ENCODE data around the gene SCTR.
A peak's percentile ranks its signal among the peaks of the same experiment; 100 is the strongest.

Gene SCTR

DNA sequence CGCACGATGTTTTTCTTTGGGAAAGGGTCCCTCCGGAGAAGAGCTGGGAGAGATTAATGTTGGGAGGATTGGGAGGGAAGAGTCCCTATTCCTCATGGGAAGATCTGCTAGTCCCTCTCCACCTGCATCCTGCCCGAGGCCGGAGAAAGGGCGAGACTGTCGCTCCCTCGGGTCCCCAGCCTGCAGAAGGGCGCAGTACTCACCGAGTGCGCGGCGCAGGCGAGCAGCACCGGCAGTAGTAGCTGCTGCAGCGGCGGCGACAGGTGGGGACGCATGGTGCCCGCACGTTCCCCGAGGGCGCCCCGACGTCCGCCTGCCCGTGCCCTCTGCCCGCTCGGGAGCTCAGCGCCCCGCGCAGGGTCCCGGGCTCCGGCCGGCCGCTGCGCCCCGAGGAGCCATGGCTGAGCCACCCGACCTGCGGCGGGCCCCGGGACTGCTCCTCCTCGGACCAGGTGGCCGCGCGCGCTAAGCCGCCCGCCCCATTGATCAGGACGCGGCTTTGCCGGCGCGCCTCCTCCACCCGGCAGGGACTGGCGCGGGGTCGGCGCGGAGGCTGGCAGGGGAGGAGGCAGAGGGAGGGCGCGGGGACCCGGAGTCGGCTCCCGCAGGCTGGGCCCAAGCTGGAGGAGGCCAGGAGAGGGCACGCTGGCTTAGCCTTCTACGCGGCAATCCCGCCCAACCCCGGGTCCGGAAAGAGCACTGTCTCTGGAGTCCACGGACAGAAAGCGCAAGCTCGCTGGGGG, at the start of gene SCTR:
Gene SCTR, minus strand, starts transcription at position 532 of the 743 bp plus-strand sequence. Its CDS starts 257 bp downstream, at position 275.
- no peak for DNase-seq

DNA sequence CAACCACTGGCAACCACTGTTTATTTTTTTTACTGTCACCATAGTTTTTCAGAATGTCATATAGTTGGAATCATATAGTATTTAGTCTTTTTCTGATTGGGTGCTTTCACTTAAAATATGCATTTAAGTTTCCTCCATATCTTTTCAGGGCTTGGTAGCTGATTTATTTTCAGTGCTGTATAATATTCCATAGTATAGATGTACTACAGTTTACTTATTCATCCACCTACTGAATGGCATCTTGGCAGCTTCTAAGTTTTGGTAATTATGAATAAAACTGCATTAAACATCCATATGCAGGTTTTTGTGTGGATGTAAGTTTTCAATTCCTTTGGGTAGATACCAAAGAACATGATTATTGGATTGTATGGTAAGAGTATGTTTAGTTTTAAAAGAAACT, 43.0 kb upstream of the SCTR start:
- no peak for DNase-seq

DNA sequence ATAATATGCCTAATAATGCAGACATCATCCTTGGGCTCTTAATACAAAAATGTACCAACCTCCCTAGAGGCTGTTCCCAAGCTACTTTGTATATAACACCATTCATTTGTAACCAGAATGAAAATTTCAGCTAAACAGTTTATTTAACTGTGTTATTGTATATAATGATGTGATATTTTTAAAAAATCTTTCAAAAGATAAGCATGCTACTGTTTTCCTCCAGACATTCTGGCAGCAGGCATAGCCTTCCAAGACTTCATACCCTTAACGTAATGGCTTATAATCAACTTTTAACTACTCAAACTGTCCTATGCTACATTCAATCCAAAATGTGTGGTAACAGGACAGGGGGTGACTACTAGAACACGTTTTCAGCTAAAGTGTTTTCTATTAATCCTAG, 41.2 kb upstream of the SCTR start:
- no peak for DNase-seq

DNA sequence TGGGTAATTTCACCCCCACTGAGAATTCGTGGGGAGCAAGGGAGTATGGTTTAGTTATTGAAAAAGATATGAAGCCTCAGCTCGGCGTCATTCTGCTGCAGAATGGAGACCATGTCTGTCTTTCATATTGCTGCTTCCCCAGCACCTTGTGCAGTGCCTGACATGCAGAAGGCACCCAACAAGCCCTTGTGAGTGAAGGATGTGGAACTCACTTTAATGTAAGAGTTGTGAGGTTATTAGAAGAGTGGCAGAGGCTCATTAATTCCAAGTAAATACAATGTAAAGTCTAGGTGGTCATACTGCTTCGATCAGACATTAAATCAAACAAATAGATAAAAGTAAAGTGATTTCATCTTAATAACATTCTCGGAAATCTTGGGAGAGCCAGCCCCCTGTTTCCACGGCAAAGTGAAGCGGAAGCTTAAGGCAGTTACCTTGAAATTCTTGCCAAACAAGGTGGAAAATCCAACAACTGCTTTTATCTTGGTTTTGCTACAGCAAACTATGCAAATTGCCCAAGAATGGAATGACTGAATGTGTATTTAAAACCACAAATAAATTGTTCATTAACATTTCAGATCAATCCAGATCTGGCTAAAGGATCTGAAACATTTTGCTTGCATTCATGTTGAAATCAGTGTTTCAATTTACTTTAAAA, 29.5 kb upstream of the SCTR start:
- no peak for DNase-seq

DNA sequence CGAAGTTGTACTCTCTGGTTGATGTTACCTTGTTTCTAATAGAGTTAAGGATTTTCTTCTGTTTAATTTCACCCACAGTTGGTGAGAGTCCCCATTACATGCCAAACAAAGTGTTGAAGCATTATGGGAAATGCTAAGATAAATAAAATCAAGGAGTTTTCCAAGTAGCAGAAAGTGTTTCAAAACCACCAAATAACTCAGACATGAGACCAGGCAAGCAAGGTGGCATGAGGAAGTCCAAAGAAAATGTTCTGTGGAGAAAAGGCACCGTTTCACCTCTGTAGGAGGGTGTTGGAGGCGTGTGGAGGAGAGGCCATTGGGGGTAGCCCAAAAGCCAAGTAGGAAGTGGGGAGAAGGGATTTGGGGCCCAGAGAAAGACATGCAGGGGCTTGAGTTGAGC, 28.6 kb upstream of the SCTR start:
- DNase-seq, result no peak

DNA sequence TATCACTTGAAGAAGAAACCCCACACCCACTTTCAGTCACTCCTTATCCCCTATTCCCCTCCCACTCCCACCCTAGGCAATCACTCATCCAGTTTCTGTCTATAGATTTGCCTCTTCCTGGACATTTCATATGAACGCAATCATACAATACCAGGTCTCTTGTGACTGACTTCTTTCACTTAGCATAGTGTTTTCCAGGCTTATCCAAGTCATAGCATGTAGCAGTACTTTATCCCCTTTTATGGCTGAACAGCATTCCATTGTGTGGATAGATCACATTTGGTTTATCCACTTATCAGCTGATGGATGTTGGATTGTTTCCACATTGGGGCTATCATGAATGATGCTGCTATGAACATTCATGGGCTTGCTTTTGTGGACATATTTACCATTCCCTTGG, 26.6 kb upstream of the SCTR start:
- no peak for DNase-seq

DNA sequence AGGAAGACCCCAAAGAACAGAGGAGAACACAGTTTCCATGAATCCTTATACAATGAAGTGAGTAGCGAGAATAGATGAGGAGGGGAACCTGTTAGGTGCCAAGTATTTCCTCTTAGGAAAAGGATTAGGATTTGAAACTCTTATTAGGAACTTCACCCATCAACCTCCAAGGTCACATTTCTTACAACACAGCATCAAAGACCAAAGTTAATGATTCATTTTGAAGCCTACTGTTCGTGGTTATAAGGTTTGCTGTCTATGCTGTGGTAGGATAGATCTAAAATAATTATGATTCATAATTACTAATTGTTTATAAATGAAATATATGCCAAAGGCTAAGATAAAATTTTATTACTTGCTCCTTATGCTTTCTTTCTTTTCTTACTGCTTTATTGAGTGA, 26.1 kb upstream of the SCTR start:
- no peak for DNase-seq

DNA sequence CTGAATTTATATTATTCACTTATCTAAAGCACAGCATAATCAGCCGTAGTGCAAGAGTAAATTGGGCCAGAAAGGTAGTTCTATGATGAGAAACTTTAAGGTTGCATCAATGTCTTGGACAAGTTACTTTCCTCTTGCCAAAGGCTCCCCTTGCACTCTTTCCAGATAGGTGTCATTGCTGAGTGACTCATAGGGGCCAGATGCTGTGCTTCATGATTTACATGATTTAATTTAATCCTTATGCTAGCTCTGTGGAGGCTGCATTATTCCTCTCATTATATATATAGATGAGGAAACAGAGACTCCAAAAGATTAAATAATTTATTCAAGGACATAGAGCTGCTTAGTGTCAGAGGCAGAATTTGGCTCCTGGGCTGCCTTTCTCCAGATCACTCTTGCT, 25.0 kb upstream of the SCTR start:
- DNase-seq, result peak; percentile 16

DNA sequence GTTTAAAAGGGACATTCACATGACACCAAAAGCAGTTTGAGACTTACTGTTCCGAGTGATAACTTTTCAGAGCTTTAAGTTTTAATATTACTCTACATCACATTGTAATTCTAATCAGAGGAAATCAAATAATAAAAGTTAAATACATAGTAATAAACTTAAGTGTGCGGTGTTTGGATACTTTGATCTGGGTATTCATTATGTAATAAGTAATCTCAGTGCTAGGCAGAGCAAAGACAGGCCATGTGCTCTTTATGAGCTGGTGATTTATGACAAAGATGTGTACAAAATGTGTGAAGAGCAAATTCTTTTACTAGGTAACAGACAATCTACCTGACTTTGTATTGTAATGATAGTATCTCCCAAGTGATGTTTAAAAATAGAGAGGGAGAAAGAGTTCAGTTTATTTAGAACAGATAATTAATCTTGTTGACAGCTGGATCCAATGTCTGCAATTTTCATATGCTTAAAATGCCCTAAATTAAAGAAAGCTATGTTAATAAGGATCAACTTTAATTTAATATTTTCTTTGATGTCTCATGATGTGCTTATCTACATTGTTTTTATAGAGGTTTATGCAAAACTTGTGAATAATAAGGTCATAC, 24.3 kb upstream of the SCTR start:
- no peak for DNase-seq

DNA sequence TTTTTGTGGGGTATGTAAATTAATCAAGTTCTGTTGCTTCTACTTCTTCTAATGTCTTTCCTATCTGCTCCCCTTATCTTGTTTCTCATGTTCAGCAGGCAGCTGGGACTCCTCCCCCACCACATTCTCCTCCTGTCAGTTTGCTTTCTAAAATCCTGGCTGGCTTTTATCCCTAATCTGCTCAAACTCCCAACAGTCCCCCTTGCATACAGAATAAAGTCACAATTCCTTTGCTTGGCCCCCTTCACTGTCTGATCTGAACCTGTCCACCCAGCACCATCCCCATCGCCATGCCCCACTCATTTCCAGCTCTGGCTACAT, 22.1 kb upstream of the SCTR start:
- DNase-seq, result no peak

DNA sequence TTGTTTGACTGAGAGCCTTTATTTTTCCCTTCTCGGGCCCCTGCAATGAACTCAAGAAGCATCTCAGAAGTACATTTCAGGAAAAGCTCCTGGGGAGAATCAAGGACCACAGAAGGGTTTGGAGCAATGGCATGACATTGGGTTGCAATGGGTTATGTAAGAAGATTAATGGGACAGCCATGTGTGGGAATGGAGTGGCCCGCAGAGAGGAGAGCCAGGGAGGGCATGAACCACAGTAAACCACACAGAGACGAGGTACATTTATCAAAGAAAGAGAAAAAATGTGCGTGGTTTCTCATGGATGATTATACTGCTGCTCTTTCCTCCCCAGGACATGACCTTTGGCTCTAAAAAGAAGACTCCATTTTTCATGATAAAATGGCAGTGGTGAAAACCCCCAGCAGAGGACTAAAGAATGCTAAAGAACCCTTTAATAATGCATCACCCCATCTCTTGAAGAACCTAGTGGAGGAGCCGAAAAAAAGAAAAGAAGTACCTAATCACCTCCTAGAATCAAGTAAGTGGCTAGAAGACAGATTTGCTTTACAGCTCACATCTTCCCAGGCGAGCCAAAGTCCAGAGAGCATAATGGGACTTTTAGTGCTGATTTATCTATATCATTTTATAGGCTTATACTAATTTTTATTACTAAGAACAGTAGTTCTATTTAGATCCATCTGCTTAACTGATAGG, 21.6 kb upstream of the SCTR start:
- DNase-seq, result no peak

DNA sequence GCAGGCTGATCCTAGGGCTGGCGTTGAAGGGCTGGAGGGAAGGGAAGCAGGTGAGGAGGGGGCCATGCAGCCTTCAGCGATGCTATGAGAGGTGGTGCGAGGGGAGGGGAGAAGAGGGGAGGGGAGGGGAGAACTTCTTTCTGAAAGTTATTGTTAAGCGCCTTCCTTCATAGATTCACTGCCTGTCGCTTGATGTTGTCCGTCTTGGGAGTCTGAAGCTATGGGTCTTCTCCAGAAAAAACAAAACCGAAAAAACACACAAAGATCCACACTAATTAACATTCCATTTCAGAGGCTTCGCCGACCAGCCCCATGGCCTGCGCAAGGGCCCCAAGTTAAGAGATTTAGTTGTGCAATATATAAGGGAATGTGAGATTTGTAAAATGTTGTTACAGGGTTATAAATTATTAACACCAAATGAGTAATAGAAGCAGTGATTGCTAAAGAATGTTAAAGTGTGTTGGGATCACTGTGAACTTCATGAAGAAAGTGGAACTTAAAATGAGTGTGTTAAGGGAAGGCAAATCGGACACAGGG, 20.7 kb upstream of the SCTR start:
- DNase-seq, result no peak

DNA sequence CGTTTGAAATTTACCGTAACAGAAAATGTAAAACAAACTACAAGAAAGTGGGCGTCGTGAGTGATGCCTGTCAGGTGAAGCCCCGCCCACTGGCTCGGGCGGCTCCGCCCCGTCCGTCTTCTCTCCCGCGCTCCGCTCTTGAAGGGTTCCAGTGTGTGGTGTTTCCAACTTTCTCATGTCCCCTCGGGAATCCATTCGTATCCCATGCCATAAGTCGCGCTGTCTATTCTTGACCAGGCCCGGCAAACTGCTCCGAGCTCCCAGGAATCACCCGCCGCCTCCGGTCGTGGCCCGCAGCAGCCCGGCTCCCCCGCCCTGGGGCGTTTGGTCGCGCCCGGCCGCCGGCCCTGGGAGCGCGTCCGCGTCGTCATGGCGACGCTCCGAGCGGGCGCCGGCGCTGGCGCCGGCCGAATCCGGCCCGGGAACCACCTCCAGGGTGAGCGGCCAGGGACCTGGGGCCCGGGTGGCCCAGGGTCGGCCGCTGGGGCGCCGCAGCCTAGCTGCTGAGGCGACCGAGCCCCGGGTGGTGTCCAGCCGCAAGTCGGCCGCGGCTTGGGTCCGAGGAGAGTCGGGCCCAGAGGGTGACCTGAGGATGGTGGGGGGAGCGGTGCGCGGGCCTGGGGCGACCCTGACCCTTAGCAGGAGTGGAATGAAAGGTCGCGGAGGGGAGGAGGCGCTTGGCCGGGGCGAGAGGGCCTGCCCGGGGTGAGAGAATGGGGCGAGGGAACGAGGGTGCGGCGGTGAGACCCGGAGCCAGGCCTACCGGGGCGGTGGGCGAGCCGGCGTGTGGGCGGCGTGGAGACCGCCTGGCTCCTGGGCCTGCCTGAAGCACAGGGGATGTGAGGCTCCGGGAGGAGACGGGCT, 20.0 kb upstream of the SCTR start, which contains the start of gene CFAP221:
Gene CFAP221, plus strand, starts transcription at position 375 of the 864 bp plus-strand sequence. CDS start 1,683 bp downstream, outside the sequence.
- DNase-seq, result peak; percentile 55

DNA sequence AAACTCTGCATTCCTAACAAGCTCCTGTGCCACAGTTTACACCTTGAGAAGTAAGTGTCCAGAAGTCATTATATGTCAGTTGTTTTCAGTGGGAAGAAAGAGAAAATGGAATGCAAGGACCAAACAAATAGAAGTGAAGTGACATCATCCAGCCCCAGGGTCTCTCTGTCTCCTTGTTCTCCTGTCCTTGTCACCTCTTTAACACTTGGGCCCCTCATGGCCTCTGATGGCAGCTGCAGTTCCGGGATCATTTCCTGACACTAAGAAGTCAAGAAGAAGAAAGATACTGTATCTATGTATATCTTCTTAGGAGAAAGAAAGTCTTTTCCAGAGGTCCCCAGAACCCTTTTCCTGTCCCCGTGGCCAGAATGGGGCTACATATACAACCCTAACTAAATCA, 17.2 kb upstream of the SCTR start:
- no peak for DNase-seq

DNA sequence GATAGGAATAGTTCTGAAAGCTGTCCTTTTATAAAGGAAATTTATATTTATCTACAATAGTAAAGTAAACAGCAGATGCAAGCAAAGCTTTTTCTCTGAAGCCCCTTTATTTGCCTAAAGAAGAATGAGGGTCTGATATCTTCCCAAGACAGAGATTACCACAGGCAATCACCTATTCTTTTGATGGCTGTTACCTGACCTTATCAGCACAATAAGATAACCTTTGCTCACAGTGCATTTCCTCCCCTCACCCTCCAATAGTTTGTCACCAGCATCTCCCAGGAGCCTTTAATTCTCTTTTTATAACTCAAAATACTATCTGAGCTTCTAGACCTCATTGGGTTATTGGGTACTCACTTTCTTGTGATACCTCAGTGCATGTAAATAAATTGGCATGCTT, 13.5 kb upstream of the SCTR start:
- DNase-seq, result no peak

DNA sequence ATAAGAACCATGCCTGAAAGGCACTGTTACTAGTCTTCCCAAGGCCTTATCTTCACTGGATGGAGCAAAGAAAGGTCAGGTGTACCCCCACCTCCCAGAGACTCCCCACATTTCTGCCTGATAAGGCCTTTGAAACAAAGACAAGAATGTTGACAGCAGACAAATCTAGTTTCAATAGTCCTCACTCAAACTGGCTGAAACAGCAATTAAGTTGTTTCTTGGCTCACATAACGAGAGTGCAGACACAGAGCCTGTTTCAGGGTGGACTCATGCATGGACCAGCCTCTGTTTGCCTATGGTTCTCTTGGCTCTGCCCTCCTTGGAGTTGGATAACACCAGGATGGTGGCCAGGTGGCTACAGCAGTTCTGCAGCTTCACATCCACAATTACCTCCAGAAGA, 12.4 kb upstream of the SCTR start:
- DNase-seq, result no peak

DNA sequence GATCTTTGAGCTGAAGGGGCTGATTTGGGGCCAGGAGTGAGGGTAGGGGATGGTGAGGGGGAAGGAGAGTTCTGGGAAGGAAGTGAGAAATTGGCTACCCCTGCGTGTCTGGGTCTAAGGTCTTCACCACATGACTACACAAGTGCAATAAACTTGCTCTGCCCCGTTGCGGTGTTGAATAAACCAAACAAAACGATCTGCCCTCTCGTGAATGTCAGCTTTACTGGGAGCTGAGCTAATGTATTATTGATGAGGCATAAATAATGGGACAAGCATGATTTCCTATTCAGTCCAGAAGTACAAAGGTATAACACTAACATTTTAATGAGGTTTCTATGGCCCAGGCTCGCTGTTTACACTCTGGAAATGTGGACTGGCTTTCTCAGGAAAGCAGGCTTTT, 11.9 kb upstream of the SCTR start:
- DNase-seq, result no peak

DNA sequence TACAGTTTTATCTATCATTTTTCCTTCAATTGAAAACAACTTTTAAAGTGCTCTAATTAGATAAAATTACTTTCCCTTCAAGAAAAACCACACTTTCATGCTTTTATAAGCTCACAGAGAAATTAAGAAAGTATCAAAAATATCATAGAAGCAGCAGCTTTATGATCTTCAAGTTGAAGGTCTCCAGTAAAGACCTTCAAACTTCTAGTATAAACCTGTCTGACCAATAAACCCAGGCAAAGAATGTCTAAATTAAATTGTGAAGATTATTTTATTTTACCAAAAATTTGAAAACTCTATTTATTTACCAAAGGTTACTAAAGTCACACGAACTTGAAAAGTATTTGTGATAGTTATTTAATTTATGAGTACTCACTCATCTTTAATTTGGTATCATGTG, 9.3 kb upstream of the SCTR start:
- no peak for DNase-seq

DNA sequence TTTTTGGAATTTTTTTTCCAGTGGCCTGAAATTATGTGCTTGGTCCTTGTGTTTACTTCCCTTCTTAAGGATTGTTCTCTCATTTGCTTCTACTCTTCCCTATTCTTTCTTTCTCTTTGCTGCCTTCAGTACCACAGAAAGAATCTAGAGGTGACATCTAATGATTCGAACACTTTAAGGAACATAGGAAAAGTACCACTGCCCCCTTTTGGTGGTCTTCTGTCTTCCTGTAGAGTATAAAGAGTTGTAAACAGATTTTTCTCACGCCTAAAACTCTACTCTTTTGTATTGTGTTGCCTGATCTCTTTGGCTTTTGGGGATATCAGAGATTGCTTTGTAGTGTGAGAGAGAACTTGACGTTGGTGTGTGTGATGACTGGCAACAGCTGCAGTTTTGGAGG, 7.0 kb upstream of the SCTR start:
- no peak for DNase-seq

DNA sequence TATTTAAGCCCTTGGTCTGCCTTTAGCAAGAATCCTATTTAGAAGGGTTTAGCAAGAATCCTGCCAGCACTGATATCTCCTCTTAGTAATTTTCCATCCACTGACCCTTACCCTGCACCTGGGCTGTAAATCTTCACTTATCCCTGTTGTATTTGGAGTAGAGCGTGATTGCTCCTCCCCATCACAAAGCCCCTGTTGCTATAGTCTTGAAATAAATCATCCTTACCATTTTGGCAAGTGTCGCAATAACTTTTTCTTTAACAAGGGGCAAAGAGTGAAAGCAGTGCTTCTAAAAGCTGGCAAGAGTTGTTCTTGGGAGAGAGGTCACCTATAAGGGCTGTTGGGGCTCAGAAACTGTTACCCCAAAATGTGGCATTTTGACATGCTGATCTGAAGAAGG, 3.7 kb upstream of the SCTR start:
- no peak for DNase-seq

DNA sequence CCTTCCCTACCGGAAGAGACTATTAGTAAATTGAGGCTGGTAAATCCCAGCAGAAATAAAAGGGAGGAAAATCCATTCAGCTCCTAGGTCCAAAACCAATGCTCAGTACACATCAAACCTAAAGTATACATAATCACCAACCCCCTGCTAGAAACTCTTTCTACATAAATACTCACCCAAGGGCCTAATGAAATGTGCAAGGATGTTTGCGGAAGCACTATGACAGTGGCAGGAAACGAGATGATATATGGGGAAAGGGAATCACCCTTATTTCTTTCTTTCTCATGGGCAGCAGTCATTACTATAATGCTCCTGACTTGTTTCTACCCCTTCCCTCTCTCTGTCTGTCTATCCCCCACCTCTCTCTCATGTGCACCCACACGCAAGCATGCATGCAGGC, 1.3 kb upstream of the SCTR start:
- DNase-seq, result no peak

DNA sequence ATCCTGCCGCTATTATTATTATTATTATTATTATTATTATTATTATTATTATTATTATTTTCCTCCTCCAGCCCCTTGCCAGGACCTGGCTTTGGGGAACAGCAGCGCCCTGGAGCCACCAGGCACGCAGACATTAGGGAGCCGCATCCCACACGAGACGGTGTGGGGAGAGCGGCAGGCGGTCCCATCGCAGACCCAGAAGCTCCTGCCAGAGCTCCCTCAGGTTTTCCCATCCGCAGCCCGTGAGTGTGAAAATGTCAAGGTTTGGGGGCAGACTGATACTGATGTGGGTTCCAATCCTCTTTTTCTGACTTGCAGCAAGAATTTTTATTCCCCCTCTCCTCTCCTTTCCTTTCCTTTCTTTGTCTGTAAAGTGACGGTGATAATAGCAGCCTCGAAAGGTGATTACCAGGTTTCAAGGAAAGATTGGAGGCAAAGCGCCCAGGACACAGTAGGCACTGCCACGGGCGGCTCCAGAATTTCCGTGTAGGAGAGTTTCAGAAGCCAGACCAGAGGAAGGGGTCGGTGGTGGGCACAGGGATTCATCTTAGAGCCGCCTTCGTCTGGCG, 816 bp downstream of the SCTR start:
- DNase-seq, result no peak

All from EL (cell line).